Testis (tissue), 2 donors: ENCODE data around the gene OR51M1.

Experiments
- CTCF ChIP-seq, 3 experiments: fragments of 450-650 bp in 2 of 3; fragments of 200-600 bp in 1 of 3; sonication (generic) in 1 of 3; IDR thresholded peaks; one replicate each; pipeline ENCODE4 v1.5.1; 2016 to 2019; ENCODE audit warnings: antibody characterized with exemption in 3 of 3, mild to moderate bottlenecking in 2 of 3, moderate library complexity in 1 of 3
- POLR2A ChIP-seq: fragments of 450-650 bp; IDR thresholded peaks from one replicate; pipeline ENCODE4 v1.6.1; 2017; ENCODE audit warnings: antibody characterized with exemption, mild to moderate bottlenecking, moderate library complexity

GRCh38 chr11:5368502-5369043, 15.0 kb upstream of the OR51M1 start:
- TF ChIP-seq CTCF (IDR thresholded peaks at IDR 0.05) (no peak), POLR2A (no peak)
